Liver (tissue), 9 donors: Measurements from ENCODE around the gene ANO10. TPM values are rescaled to one million over a fixed set of nuclear protein-coding genes. Genes with fewer than 3 reads are reported as not detected.

Experiments
- DNase-seq: peaks from one replicate; pipeline ENCODE4 v3.0.0-alpha.2; 2017; ENCODE audit warnings: low spot score
- H3K27ac ChIP-seq, 2 donors: one replicate each; pipeline ENCODE4 v1.7.0; 2013; ENCODE audit warnings: inconsistent platforms in 2 of 2, low read length in 2 of 2, control low read depth in 1 of 2, low read depth in 1 of 2, mild to moderate bottlenecking in 1 of 2
- H3K27me3 ChIP-seq, 4 donors: one replicate each; pipeline versions ENCODE4 v1.6.1 to v1.7.0; 2013; ENCODE audit warnings: low read length in 3 of 4, inconsistent platforms in 1 of 4, mild to moderate bottlenecking in 1 of 4, moderate library complexity in 1 of 4; ENCODE audit not compliant: control insufficient read depth in 4 of 4, insufficient read depth in 4 of 4
- H3K36me3 ChIP-seq, 4 donors: one replicate each; pipeline versions ENCODE4 v1.6.1 to v1.7.0; 2013; ENCODE audit warnings: low read length in 3 of 4, mild to moderate bottlenecking in 3 of 4, low read depth in 1 of 4, moderate library complexity in 1 of 4; ENCODE audit not compliant: control insufficient read depth in 4 of 4, insufficient read depth in 3 of 4
- H3K4me1 ChIP-seq, 4 donors: one replicate each; pipeline versions ENCODE4 v1.6.1 to v1.7.0; 2013; ENCODE audit warnings: low read length in 3 of 4, mild to moderate bottlenecking in 3 of 4, moderate library complexity in 1 of 4; ENCODE audit not compliant: control insufficient read depth in 4 of 4, insufficient read depth in 4 of 4
- H3K4me3 ChIP-seq, 3 donors: one replicate each; pipeline versions ENCODE4 v1.6.1 to v1.7.0; 2013; ENCODE audit warnings: low read length in 3 of 3, control low read depth in 1 of 3, low read depth in 1 of 3, mild to moderate bottlenecking in 1 of 3
- H3K9ac ChIP-seq, 2 donors: one replicate each; pipeline ENCODE4 v1.7.0; 2013; ENCODE audit warnings: low read length in 2 of 2, mild to moderate bottlenecking in 2 of 2, moderate library complexity in 2 of 2, control low read depth in 1 of 2, low read depth in 1 of 2
- H3K9me3 ChIP-seq, 4 donors: one replicate each; pipeline versions ENCODE4 v1.6.1 to v1.7.0; 2013; ENCODE audit warnings: low read length in 3 of 4; ENCODE audit not compliant: control insufficient read depth in 4 of 4
- EGR1 ChIP-seq, 2 donors: IDR thresholded peaks; 2 replicates each; pipeline ENCODE4 v1.6.1; 2016 to 2018; ENCODE audit warnings: antibody characterized with exemption in 2 of 2, low read depth in 2 of 2
- FOXA1 ChIP-seq: IDR thresholded peaks from 2 replicates; pipeline ENCODE4 v1.6.1; 2016; ENCODE audit warnings: antibody characterized with exemption
- FOXA2 ChIP-seq: IDR thresholded peaks from 2 replicates; pipeline ENCODE4 v1.6.1; 2016; ENCODE audit warnings: antibody characterized with exemption
- GABPA ChIP-seq, 2 donors: IDR thresholded peaks in 1 of 2; conservative IDR thresholded peaks in 1 of 2; 2 replicates each; pipeline ENCODE4 v1.6.1; 2016; ENCODE audit warnings: antibody characterized with exemption in 2 of 2, mild to moderate bottlenecking in 1 of 2, moderate library complexity in 1 of 2
- HNF4A ChIP-seq, 2 donors: conservative IDR thresholded peaks; 2 replicates each; pipeline ENCODE4 v1.6.1; 2016; ENCODE audit warnings: antibody characterized with exemption in 2 of 2, mild to moderate bottlenecking in 2 of 2
- HNF4G ChIP-seq: IDR thresholded peaks from 2 replicates; pipeline ENCODE4 v1.6.1; 2016; ENCODE audit warnings: antibody characterized with exemption
- JUND ChIP-seq, 2 donors: IDR thresholded peaks; 2 replicates each; pipeline ENCODE4 v1.6.1; 2016; ENCODE audit warnings: antibody characterized with exemption in 2 of 2
- NR2F2 ChIP-seq: IDR thresholded peaks from 2 replicates; pipeline ENCODE4 v1.6.1; 2016; ENCODE audit warnings: antibody characterized with exemption
- RAD21 ChIP-seq, 2 donors: IDR thresholded peaks; 2 replicates each; pipeline ENCODE4 v1.6.1; 2016; ENCODE audit warnings: antibody characterized with exemption in 2 of 2, mild to moderate bottlenecking in 2 of 2
- REST ChIP-seq: IDR thresholded peaks from 2 replicates; pipeline ENCODE4 v1.6.1; 2016; ENCODE audit warnings: antibody characterized with exemption, mild to moderate bottlenecking
- RXRA ChIP-seq, 2 donors: IDR thresholded peaks; 2 replicates each; pipeline ENCODE4 v1.6.1; 2017 to 2018; ENCODE audit warnings: antibody characterized with exemption in 2 of 2, mild to moderate bottlenecking in 1 of 2
- SP1 ChIP-seq: IDR thresholded peaks from 2 replicates; pipeline ENCODE4 v1.6.1; 2018; ENCODE audit warnings: antibody characterized with exemption, mild to moderate bottlenecking
- TAF1 ChIP-seq: conservative IDR thresholded peaks from 2 replicates; pipeline ENCODE4 v1.6.1; 2016; ENCODE audit warnings: antibody characterized with exemption, mild to moderate bottlenecking
- YY1 ChIP-seq: IDR thresholded peaks from 2 replicates; pipeline ENCODE4 v1.6.1; 2016; ENCODE audit warnings: antibody characterized with exemption, mild to moderate bottlenecking
- ZBTB33 ChIP-seq: IDR thresholded peaks from 2 replicates; pipeline ENCODE4 v1.6.1; 2016; ENCODE audit warnings: antibody characterized with exemption
- WGBS: extraction: QIAGEN DNeasy Blood & Tissue Kit; methylation state at CpG from one replicate; pipeline ENCODE4 v1.1.7; 2013; 5-methylcytosine and 5-hydroxymethylcytosine counted together
- polyA plus RNA-seq, 2 donors: library from polyadenylated mRNA; stranded (reverse) in 1 of 2; unstranded in 1 of 2; fragments of 200-250 nt in 1 of 2; fragments of >200 nt in 1 of 2; fragmentation: Nextera tagmentation in 1 of 2; extraction: Ambion mirVana in 1 of 2; gene quantifications; one replicate each; pipeline versions ENCODE4 v1.2.1 to v1.2.3, GENCODE V29; 2013 to 2015
- total RNA-seq, 2 donors: library from RNA; depleted of rRNA; stranded (reverse); fragments of >200 nt; gene quantifications; one replicate each; pipeline ENCODE4 v1.2.3, GENCODE V29; 2014
- TF ChIP-seq, protein P1 (sequence below): IDR thresholded peaks from 2 replicates; pipeline ENCODE4 v1.6.1; 2016; ENCODE audit warnings: antibody characterized with exemption
- TF ChIP-seq, protein P2 (sequence below): fragments of 150-350 bp; IDR thresholded peaks from 2 replicates; pipeline ENCODE4 v1.5.1; 2017; ENCODE audit warnings: improper control_type of control experiment, low read depth, low read length; ENCODE audit not compliant: missing input control
- TF ChIP-seq, protein P3 (sequence below): IDR thresholded peaks from 2 replicates; pipeline ENCODE4 v1.6.1; 2016; ENCODE audit warnings: antibody characterized with exemption
- donor health status: healthy.
- donor health status: healthy.
- donor health status: healthy.
- donor health status: healthy.
- donor health status: healthy.

The ANO10 gene
- total and polyA plus RNA-seq, 4 donors = 5.6 to 8.7 (median 6.8) TPM

- H3K4me1 ChIP-seq = no peaks in the 10 kb centered on the region
- no peak for DNase-seq
- H3K9me3 ChIP-seq = no peaks in the 10 kb centered on the region
- WGBS = 83% methylated on average over 4 of the region's 4 CpGs
- H3K4me3 ChIP-seq = no peak overlapping the region
- no peak for TF ChIP-seq EGR1 (IDR thresholded peaks at IDR 0.05; ENCODE audit: low read depth in 2 of 2)
- TF ChIP-seq FOXA1 = no peak
- TF ChIP-seq, protein P1, sequence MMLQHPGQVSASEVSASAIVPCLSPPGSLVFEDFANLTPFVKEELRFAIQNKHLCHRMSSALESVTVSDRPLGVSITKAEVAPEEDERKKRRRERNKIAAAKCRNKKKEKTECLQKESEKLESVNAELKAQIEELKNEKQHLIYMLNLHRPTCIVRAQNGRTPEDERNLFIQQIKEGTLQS = no peak
- no peak for TF ChIP-seq NR2F2
- TF ChIP-seq ZBTB33 = no peak
- TF ChIP-seq SP1 = no peak
- no peak for TF ChIP-seq HNF4G
- no peak for TF ChIP-seq FOXA2
- TF ChIP-seq, protein P2, sequence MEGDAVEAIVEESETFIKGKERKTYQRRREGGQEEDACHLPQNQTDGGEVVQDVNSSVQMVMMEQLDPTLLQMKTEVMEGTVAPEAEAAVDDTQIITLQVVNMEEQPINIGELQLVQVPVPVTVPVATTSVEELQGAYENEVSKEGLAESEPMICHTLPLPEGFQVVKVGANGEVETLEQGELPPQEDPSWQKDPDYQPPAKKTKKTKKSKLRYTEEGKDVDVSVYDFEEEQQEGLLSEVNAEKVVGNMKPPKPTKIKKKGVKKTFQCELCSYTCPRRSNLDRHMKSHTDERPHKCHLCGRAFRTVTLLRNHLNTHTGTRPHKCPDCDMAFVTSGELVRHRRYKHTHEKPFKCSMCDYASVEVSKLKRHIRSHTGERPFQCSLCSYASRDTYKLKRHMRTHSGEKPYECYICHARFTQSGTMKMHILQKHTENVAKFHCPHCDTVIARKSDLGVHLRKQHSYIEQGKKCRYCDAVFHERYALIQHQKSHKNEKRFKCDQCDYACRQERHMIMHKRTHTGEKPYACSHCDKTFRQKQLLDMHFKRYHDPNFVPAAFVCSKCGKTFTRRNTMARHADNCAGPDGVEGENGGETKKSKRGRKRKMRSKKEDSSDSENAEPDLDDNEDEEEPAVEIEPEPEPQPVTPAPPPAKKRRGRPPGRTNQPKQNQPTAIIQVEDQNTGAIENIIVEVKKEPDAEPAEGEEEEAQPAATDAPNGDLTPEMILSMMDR = no peak
- TF ChIP-seq RXRA (IDR thresholded peaks at IDR 0.05) = no peak
- no peak for TF ChIP-seq GABPA (IDR thresholded peaks at IDR 0.05 in 1 of 2, conservative IDR thresholded peaks at IDR 0.05 in 1 of 2)
- no peak for TF ChIP-seq HNF4A (conservative IDR thresholded peaks at IDR 0.05)
- TF ChIP-seq REST = no peak
- TF ChIP-seq RAD21 (IDR thresholded peaks at IDR 0.05) = no peak
- no peak for TF ChIP-seq TAF1
- no peak for TF ChIP-seq YY1
- TF ChIP-seq JUND (IDR thresholded peaks at IDR 0.05) = no peak
- TF ChIP-seq, protein P3, sequence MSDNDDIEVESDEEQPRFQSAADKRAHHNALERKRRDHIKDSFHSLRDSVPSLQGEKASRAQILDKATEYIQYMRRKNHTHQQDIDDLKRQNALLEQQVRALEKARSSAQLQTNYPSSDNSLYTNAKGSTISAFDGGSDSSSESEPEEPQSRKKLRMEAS = no peak
- no peak overlapping the region for H3K27ac ChIP-seq
- H3K36me3 ChIP-seq = no peaks in the 10 kb centered on the region
- H3K9ac ChIP-seq = no peak overlapping the region
- no peaks in the 10 kb centered on the region for H3K27me3 ChIP-seq
These were observed 176.0 kb downstream of the ANO10 start for GRCh38 chr3:43445820-43446219.
